Peyer's patch (tissue), 4 donors: ENCODE data around the gene SLC6A6. TPM values are rescaled to one million over a fixed set of nuclear protein-coding genes. Genes with fewer than 3 reads are reported as not detected.

Source experiments
- DNase-seq, 3 donors: peaks; one replicate each; pipeline ENCODE4 v3.0.0-alpha.2; 2017 to 2019
- H3K27ac ChIP-seq, 4 donors: fragments of 200-600 bp; sonication (generic); one replicate each; pipeline ENCODE4 v1.5.1; 2016 to 2019
- H3K27me3 ChIP-seq, 2 donors: fragments of 200-600 bp; sonication (generic); one replicate each; pipeline ENCODE4 v1.5.1; 2019
- H3K36me3 ChIP-seq, 3 donors: fragments of 200-600 bp; sonication (generic); one replicate each; pipeline ENCODE4 v1.5.1; 2016 to 2019
- H3K4me1 ChIP-seq, 4 donors: fragments of 200-600 bp; sonication (generic); one replicate each; pipeline ENCODE4 v1.5.1; 2016 to 2019
- H3K4me3 ChIP-seq, 4 donors: fragments of 200-600 bp; sonication (generic); 1 replicate in 3 of 4; 2 replicates in 1 of 4; pipeline ENCODE4 v1.5.1; 2016 to 2019; ENCODE audit warnings: mild to moderate bottlenecking in 1 of 4
- H3K9me3 ChIP-seq, 4 donors: fragments of 200-600 bp; sonication (generic); one replicate each; pipeline ENCODE4 v1.5.1; 2016 to 2019; ENCODE audit warnings: mild to moderate bottlenecking in 1 of 4
- POLR2A ChIP-seq, 2 donors: fragments of 450-650 bp; IDR thresholded peaks; one replicate each; pipeline ENCODE4 v1.5.1; 2017; ENCODE audit warnings: antibody characterized with exemption in 2 of 2, mild to moderate bottlenecking in 2 of 2, moderate library complexity in 2 of 2
- total RNA-seq, 4 donors: library from RNA; depleted of rRNA; stranded (reverse); fragments of >200 nt; gene quantifications; one replicate each; pipeline ENCODE4 v1.1.0, GENCODE V29; 2016
- TF ChIP-seq, protein P1 (sequence below), 6 experiments: fragments of 450-650 bp in 4 of 6; fragments of 200-600 bp in 2 of 6; sonication (generic) in 1 of 6; IDR thresholded peaks; one replicate each; pipeline ENCODE4 v1.5.1; 2017 to 2019; ENCODE audit warnings: antibody characterized with exemption in 6 of 6, mild to moderate bottlenecking in 3 of 6, moderate library complexity in 1 of 6

The SLC6A6 gene
- total RNA-seq, 4 donors from 2014 or later: 61.1 to 190 (median 150) TPM

DNA sequence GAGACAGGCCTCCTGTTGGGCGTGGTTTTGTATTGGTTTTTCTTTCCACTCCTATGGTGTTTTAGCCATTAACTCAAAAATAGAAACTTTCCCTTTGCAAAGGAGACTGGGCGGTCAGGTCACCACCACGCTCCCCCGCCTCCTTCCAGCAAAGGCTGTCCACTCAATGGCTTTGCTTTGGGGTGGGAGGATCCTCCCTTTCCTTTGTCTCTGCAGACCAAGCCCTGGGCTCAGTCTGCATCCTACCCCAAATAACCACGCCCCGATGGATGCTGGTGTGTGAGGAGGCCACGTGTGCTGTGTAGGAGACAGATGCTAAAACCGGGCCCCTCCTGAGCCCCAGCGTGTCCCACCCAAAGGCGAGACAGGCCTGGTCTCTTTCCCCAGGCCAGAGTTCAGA, 69.3 kb downstream of the SLC6A6 start:
- no peak overlapping the region for H3K27ac ChIP-seq
- H3K9me3 ChIP-seq: no peaks in the 10 kb centered on the region
- no peak overlapping the region for H3K4me3 ChIP-seq
- no peak for DNase-seq
- H3K4me1 ChIP-seq: peaks cover 0 to 4% (median 0%) of the 10 kb centered on the region in 4 donors
- no peak for TF ChIP-seq POLR2A (IDR thresholded peaks at IDR 0.05)
- TF ChIP-seq, protein P1, sequence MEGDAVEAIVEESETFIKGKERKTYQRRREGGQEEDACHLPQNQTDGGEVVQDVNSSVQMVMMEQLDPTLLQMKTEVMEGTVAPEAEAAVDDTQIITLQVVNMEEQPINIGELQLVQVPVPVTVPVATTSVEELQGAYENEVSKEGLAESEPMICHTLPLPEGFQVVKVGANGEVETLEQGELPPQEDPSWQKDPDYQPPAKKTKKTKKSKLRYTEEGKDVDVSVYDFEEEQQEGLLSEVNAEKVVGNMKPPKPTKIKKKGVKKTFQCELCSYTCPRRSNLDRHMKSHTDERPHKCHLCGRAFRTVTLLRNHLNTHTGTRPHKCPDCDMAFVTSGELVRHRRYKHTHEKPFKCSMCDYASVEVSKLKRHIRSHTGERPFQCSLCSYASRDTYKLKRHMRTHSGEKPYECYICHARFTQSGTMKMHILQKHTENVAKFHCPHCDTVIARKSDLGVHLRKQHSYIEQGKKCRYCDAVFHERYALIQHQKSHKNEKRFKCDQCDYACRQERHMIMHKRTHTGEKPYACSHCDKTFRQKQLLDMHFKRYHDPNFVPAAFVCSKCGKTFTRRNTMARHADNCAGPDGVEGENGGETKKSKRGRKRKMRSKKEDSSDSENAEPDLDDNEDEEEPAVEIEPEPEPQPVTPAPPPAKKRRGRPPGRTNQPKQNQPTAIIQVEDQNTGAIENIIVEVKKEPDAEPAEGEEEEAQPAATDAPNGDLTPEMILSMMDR (IDR thresholded peaks at IDR 0.05): no peak
- H3K27me3 ChIP-seq: no peaks in the 10 kb centered on the region
- H3K36me3 ChIP-seq: peaks cover 0 to 87% (median 0%) of the 10 kb centered on the region in 3 donors

DNA sequence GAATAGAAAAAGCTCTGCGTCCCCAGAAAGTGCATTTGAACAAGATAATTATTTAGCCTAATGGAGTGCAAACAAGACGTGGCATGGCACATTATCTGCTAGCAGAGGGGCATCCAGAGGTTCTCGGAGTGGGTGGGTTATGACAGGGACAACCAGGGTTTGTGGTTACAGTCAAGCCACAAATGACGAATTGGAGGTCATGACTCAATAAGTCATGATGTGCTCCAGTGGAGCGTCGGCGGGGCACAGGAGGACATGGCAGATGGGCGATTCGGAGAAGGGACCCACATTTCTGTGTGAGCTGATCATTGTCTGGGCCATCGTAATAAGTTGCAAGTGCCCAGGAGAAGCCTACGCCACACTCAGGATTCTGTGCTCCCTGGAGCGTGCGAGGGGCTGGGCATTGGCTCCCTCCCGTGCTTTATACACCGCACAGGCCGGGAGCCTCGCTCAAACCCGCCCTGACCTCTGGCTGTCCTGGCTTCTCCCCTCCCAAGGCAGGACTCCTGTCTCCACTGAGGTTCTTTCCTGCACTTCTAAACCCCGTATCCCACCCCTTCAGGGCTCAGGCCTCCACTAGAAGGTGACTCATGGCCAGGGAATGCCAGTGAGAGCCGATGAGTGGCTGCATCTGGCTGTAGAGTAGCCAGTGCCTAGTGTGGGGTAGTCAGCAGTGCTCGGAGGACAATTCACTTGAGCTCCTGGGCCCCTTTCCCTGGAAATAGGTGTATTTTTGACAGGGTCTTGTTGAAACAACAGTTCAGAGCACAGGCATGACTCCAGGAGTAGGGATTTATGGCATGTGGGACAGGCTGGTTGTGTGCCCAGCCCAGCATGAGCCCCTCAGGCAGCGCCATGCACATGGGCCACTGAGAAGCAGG, 70.3 kb downstream of the SLC6A6 start:
- DNase-seq: no peak
- TF ChIP-seq, protein P1 (IDR thresholded peaks at IDR 0.05): no peak
- TF ChIP-seq POLR2A (IDR thresholded peaks at IDR 0.05): no peak
- Histone ChIP-seq H3K27ac (peak overlapping the region in 1 of 4 donors; percentile 3), H3K36me3 (peaks cover 0 to 87% (median 0%) of the 10 kb centered on the region in 3 donors), H3K4me3 (no peak overlapping the region), H3K9me3 (no peaks in the 10 kb centered on the region), H3K27me3 (no peaks in the 10 kb centered on the region), H3K4me1 (peaks cover 0 to 4% (median 0%) of the 10 kb centered on the region in 4 donors)

DNA sequence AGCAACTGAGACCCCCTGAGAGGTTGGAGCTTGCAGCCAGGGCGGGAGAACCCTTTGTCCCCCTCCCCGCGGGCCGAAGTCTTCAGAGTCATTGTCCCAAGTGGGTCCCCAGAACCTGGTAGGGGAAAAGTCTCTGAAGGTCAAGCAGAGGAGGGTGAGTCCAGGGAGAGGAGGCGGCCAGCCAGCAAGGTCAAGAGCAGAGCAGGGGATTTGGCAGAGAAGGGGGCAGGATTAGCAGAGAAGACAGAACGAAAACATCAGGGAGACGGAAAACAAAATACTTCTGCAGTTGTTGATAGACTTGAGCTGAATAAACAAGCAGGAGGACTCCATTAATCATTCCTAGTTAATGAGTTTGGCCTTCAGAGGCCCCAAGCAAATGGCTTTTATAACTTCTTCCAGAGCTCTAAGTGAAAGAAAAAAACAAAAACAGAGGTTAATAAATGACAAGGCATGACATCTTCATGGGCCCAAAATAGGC, 71.0 kb downstream of the SLC6A6 start:
- DNase-seq: no peak
- Histone ChIP-seq H3K4me3 (no peak overlapping the region), H3K4me1 (peaks cover 0 to 4% (median 0%) of the 10 kb centered on the region in 4 donors), H3K27ac (peak overlapping the region in 1 of 4 donors; percentile 3), H3K9me3 (no peaks in the 10 kb centered on the region), H3K27me3 (no peaks in the 10 kb centered on the region), H3K36me3 (peaks cover 0 to 88% (median 0%) of the 10 kb centered on the region in 3 donors)
- TF ChIP-seq POLR2A (IDR thresholded peaks at IDR 0.05): no peak

DNA sequence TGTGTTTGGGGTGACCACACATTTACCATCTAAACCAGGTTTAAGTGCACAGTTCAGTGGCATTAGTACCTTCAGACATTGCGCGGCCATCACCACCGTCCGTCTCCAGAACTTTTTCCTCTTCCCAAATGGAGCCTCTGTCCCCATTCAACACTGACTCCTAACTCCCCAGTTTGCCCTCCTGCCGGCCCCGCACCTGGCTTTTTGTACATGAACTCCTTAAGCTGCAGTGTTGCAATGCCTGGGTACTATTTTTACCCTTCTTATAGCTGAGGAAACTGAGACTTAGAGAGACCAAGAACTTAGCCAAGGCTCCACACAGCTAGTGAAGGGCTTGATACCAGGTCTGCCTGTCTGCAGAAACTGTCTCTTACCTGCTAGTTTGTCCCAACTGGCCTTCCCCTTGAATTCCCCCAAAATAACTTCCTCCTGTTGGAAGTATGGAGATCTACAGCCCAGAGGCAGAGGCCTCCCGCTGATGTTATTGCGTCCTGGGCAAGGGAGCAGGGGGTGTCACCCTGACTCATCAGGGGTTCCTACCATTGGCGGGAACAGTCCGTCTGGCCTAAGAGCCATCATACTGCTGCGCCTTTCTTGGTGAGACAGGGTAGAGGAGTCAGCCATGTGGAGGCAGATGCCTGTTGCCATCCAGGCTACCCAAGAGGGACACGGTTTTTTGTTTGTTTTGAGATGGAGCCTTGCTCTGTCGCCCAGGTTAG, 72.1 kb downstream of the SLC6A6 start:
- TF ChIP-seq POLR2A (IDR thresholded peaks at IDR 0.05): no peak
- TF ChIP-seq, protein P1 (IDR thresholded peaks at IDR 0.05): no peak

DNA sequence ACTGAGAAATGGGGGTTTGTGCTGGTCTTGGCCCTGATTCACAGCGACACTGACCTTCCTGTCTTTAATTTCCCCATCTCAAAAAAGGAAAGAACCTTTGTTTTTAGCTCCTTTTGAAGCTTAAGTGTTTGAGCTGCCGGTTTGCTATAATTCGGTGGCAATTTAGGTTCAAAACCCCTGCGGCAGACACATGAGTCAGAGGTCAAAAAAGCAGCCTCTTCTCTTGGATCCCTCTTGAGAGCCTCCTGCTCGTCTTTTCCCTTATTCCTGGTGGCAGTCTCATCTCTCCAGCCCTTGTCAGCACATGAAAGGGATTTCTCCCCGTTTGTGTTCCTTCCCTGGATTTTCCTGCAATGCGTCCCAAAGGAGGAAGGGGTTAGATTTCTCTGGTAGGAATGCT, 73.2 kb downstream of the SLC6A6 start:
- Histone ChIP-seq H3K27me3 (no peaks in the 10 kb centered on the region), H3K9me3 (no peaks in the 10 kb centered on the region), H3K4me3 (no peak overlapping the region), H3K4me1 (peaks cover 0 to 4% (median 0%) of the 10 kb centered on the region in 4 donors), H3K27ac (no peak overlapping the region), H3K36me3 (peaks cover 0 to 90% (median 0%) of the 10 kb centered on the region in 3 donors)
- no peak for DNase-seq
- TF ChIP-seq, protein P1 (IDR thresholded peaks at IDR 0.05): no peak
- TF ChIP-seq POLR2A (IDR thresholded peaks at IDR 0.05): no peak

More for the DNA sequence above, 72.1 kb downstream of the SLC6A6 start:
- Histone ChIP-seq H3K36me3 (peaks cover 0 to 90% (median 0%) of the 10 kb centered on the region in 3 donors), H3K27me3 (no peaks in the 10 kb centered on the region), H3K4me3 (no peak overlapping the region), H3K9me3 (no peaks in the 10 kb centered on the region), H3K27ac (no peak overlapping the region), H3K4me1 (peaks cover 0 to 4% (median 0%) of the 10 kb centered on the region in 4 donors)
- no peak for DNase-seq
